Stimulated activated CD4-positive, alpha-beta T cell treated with anti-CD3 and anti-CD28 coated beads, Interleukin-4, amount 100 ng/mL, for 48 hours (primary cell): ENCODE measurements around the gene PCNT.
"Not testable (repeated sequence)": the region's sequence is repeated elsewhere in the genome, so short reads cannot be mapped to it uniquely, and the experiment has no call there.

Source experiments
- DNase-seq, 2 donors: peaks; one replicate each; pipeline ENCODE4 v3.0.0-alpha.2; 2020; ENCODE audit warnings: low read depth in 2 of 2

The PCNT gene

GRCh38 chr21:46454634-46455390 lies 130.9 kb downstream of the PCNT start:
- no peak for DNase-seq

DNA sequence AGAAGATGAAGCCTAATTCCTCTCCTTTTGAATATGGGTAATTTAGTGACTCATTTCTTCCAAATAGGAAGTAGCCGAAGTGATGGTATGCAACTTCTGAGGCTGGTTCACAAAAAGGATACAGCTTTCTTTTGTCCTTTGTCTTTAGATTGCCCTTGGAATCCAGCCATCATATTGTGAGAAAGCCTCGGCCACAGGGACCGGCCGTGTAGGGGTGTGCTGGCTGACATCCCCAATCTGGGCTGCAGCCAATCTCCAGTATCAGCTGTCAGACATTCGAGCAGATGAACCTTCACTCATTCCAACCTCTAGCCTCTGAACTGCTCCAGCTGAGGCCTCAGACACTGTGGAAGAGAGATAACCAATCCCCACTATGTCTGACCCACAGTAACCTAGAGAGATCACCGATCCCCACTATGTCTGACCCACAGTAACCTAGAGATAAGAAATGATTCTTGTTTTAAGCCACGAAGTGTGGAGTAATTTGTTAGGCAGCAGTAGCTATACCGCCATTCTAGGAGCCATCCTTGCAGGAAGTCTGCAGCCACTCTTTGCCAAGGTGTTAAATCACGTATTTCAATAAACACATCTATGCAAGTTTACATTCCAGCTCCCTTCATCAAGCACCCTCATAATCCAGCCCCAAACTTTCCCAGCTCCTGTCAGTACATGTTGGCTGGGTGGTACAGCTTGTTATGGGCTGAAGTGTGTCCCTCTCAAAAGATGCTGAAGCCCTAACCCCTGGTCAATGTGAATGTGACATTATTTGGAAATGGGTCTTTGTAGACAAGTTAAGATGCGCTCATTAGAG lies 131.8 kb downstream of the PCNT start:
- no peak for DNase-seq

DNA sequence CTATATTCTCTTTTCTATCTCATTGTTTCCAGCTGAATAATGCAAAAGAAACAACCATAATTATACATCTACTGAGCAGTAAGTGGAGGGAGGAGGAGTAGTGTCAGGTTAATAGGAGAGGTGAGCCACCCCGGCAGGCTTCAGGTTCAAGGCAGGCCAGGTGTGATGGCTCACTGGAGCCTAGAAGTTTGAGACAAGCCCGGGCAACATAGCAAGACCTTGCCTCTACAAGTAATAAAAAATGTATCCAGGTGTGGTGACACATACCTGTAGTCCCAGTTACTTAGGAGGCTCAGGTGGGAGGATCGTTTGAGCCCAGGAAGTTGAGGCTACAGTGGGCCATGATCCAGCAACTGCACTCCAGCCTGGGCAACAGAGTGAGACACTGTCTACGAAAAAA lies 132.8 kb downstream of the PCNT start:
- DNase-seq: no peak

DNA sequence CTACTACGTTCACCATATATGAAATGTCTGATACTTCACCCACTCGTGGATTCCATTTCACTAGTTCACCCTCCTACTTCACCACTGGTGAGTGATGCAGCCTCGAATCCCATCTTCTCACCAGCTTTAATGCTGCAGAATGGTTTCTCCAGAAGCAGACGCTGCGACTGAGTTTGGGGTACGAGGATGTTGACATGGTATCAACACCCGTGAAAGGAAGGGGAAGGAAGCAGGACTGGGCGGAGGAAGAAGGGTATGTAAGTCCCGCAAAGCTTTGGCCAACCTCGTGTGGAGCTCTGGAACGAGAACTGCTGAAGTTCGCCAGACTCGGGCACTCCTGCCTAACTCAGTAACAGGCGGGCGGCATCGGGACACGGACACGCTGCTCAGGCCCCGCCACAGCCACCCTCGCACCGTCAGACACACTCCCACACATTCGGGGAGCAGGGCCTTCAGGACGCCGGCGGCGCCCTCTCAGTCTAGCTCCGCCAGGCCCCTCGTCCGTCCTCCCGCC lies 133.9 kb downstream of the PCNT start:
- DNase-seq: peak; percentile 28

DNA sequence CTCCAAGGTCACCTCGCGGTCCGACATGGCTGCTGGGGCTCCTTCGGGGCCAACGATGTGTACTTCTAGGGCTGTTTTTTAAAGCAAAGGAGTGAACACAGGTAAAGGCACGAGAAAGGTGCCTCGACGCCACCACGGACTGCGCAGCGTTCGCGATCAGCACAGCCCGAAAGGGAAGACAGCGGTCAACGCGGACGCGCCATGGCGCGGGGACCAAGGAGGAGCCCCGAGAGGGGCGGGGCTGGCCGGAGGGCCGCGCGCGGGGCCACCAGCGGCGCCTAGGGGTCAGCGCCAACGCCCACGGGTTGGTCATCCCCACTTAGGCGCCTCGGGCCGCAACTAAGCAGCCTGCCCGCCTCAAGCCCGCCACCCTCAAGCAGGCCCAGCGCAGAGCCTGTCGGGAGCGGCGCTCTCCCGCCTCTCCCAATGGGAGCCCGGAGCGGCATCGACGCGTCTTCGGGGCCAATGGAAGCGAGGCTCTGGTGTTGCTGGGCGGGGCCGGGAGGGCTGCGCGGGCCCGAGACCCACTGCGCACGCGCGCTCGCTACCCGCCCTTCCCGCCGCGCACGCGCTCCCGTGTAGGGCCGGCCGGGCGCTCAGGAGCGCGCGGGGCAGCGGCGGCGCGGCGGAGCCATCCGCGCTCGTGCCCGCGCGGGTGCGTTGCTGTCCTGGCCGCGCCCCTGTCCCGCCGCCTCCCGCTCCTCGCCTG lies 134.5 kb downstream of the PCNT start, which contains the start of gene DIP2A:
Gene DIP2A (plus strand): TSS at position 577 of the 709 bp plus-strand sequence. CDS start 241 bp downstream, outside the sequence.
- DNase-seq: peak; percentile 83 to 90

DNA sequence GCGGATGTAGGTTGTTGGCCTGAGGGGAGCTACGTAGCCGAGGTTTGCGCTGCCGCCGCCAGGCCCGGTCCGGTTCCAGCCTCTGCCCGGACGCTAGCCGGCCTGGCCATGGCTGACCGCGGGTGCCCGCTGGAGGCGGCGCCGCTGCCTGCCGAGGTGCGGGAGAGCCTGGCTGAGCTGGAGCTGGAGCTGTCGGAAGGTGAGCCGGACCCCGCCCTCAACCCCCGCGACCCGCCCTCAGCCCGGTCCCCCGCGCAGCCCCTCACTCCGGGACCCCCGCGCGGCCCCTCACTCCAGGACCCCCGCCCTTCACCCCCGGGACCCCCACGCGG lies 135.0 kb downstream of the PCNT start:
- no peak for DNase-seq

DNA sequence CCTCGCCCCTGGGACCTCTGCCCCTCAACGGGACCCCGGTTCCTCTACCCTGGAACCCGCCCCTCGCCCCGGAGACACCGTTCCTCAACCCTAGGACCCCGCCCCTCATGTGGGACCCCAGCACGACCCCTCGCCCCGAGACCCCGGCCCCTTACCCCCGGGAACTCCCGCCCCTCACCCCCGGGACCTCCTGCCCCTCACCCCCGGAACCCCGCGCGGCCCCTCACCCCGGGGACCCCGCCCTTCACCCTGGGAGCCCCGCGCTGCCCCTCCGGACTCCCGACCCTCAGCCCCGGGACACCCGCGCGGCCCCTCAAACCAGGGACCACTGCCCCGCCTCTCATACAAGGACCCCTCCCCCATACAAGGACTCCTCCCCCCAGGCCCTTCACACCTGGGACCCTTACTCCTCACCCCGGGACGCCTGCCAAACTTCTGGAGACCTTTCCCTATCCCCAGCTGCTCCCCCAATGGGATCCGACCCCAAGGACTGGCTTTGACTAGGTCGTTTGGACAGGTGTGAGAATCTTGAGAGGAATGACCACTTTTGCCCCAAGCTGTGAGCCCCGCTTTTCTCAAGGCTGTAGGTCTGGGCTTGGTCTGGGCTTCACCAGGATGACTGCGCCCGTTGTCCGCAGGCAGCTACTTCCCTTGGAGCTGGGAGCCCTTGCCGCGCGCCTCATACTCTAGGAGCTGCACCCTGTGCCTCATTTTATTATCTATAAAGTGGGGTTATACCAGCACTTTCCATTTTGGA lies 135.6 kb downstream of the PCNT start:
- DNase-seq: peak in 1 of 2 donors; percentile 3

- no peak for DNase-seq
Observed at GRCh38 chr21:46461909-46462308, 138.0 kb downstream of the PCNT start.

GRCh38 chr21:46465153-46465552 lies 141.2 kb downstream of the PCNT start:
- not testable (repeated sequence) for DNase-seq

DNA sequence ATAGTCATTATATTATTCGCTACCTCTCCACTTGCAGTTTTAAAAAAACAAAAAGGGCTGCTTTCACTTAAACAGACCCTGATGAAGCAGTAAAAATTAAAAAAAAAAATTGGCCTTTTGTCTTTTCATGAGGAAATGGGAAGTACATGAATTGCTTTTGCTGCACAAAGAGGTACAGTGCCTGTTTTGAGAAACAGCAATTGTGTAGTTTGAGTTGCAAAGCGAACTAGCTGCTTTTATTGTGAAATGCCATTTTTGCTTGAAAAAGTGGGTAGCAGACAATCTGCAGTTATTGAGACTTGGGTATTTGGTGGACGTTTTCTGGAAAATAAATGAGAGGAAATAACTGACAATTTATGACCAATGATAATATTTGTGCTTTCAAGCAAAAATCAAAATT lies 141.7 kb downstream of the PCNT start:
- DNase-seq: no peak

DNA sequence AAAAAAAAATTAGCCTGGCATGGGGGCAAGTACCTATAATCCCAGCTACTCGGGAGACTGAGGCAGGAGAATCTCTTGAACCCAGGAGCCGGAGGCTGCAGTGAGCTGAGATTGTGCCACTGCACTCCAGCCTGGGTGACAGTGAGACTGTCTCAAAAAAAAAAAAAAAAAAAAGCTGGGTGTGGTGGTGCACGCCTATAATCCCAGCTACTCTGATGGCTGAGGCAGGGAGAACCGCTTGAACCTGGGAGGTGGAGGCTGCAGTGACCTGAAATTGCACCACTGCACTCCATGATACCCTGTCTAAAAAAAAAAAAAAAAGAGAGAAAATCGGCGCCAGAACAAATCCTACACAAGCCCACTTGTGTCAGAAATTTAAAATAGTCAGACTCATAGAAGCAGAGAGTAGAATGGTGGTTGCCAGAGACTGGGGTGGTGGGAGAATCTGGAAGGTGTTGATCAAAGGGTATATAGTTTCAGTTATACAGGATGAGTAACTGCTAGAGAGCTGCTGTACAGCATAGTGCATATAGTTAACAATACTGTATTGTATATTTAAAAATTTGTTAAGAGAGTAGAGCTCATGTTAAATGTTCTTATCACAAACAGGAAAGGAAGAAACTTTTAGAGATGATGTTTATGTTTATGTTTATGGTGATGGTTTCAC lies 144.3 kb downstream of the PCNT start:
- no peak for DNase-seq

GRCh38 chr21:46469275-46469674 lies 145.3 kb downstream of the PCNT start:
- DNase-seq: no peak

- no peak for DNase-seq
Observed at GRCh38 chr21:46471514-46471913, 147.6 kb downstream of the PCNT start.

GRCh38 chr21:46472246-46472645 lies 148.3 kb downstream of the PCNT start:
- DNase-seq: no peak

DNA sequence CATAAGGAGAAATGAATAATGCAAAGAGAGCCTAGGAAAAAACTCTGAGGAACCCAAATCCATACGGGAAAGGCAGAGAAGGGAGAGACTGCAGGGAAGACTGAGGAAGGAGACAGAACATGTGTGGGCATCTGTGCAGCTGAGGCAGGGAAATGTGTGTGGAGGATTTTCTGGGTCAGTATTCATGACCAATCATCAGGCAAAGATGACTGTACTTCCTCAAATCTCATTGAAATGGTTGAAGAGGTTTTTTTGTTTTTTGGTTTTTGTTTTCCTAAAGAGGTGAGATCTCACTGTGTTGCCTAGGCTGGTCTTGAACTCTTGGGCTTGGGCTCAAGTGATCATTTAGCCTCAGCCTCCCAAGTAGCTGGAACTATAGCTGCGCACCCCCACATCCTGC lies 150.4 kb downstream of the PCNT start:
- DNase-seq: no peak

DNA sequence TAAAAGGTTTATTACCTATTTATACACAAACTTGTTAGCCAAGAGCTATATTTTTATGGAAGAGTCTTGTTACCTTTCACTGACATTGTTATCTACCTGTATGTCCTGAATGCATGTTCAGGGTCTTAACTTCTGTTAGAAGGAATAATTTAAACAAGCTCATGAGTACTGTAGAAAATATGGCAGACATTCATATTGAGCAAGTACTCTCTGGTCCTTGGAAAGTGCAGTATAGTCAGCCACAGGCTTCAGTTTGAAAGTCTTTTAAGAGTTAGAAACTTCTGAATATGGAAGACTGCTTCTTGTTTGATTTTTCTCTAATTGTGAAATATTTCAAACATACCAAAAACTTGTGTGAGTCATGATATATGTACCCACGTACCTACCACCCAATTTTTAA lies 151.3 kb downstream of the PCNT start:
- DNase-seq: no peak

- DNase-seq: no peak
Observed at GRCh38 chr21:46477765-46478164, 153.8 kb downstream of the PCNT start.

DNA sequence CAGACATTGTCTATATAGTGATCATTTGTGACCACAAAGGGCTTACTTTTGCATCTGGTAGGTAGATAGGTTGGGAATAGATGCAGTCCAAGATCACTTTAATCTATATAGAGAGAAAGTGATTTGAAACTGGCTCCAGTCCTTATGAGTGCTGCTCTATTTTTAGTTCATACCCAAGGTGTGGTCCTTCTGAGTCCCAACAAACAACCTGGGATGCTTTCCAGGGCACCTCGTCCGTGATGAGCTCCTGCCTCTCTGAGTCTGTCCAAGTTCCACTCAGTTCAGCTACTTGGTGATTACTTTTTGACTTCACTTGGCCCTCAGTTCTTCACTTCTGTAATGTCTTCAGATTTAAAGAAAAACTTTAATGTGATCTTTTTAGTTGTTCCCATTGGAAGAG lies 155.0 kb downstream of the PCNT start:
- no peak for DNase-seq

DNA sequence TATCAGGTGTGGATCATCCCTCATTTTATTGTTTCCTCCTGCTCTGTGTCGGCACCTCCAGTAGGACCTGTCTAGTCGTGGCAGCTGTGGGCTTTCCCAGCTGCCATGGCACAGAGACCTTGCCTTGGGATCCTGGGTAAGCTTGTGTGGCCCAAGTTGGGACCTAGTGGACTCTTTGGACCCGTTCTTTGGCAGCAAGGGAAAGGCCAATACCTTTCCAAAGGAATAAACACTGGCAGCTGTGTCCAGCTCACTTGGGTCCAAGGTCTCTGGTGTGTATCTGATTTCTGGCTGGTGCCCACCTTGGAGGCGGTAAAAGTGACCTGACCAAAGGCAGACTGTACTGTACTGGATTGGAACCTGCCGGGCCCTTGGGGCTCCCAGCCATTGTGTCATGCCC lies 156.5 kb downstream of the PCNT start:
- DNase-seq: no peak

GRCh38 chr21:46482225-46482845 lies 158.4 kb downstream of the PCNT start:
- no peak for DNase-seq

- DNase-seq: no peak
Observed at GRCh38 chr21:46482846-46483231, 158.9 kb downstream of the PCNT start.
